Activated CD8-positive, alpha-beta memory T cell treated with anti-CD3 and anti-CD28 coated beads, Interleukin-2, amount 50 U/mL, for 1 hour (primary cell): ENCODE data around the gene KDM1B.

ENCODE experiments used
- DNase-seq: peaks from one replicate; pipeline ENCODE4 v3.0.0-alpha.2; 2020; ENCODE audit errors: extremely low read depth

KDM1B gene

DNA sequence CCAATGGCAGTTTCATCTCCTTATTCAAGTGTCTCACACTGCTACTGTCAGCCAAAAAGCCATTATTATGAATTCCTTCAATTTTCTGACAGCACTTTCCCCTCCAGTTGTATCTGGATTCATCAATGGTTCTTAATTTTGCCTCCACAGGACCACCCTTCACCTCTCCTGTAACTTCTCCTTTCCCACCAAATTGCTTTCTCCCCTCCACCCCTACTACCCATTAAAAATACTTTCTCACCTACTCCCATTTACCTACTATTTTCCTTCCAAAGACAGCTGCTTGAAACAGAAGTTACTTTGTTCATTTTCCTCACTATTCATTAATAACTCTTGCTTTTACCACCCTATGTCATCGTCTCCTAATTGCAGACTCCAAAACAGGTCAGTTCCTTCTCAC, 79.3 kb downstream of the KDM1B start:
- no peak for DNase-seq

DNA sequence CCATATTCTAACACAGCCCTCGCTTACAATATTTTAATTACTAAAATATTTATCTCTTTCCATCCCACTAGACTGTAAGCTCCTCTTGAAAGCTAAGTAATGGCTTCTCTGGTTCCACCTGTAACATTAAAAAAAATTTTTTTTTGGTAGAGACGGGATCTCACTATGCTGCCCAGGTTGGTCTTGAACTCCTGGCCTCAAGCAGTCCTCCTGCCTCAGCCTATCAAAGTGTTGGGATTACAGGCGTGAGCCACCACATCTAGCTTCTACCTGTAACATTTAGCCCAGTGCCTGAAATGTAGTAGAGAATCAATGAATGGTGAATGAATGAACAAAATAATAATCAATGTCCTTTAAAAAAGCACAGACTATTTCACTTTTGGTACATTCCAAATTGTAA, 80.3 kb downstream of the KDM1B start:
- DNase-seq: no peak

DNA sequence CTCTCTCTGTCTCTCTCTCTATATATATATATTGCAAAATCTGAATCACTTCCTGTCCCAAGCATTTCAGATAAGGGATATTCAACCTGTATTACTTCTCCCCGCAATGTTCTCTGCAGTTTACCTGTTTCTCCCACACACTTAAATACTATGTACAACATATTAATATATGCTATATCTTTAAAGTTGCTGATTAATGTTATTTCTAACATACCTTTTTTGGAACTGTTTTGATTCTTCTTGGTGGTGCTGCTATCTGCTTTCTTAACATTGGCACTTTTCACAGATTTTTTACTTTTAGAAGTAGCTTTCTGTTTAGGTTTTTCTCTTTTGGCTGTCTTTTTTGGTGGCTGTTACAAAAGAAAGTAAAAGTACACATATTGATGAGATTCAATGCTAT, 81.9 kb downstream of the KDM1B start:
- DNase-seq: no peak

DNA sequence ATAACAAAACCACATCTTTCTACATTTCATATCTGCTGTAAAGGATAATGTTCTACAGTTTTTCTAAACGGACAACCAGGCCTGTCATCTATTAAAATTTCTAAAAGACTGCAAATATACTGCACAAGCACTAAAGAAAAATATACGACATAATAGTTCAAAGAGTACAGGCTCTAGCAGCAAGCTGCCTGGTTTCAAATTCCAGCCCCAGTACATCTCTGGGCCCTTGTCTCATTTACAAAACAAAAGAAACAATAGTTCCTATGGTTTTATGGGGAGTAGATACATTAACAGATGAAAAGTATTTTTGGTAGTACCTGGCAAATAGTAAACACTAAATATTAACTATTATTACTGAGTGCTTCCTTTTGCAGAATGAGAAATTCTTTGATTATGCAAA, 85.0 kb downstream of the KDM1B start:
- DNase-seq: no peak

DNA sequence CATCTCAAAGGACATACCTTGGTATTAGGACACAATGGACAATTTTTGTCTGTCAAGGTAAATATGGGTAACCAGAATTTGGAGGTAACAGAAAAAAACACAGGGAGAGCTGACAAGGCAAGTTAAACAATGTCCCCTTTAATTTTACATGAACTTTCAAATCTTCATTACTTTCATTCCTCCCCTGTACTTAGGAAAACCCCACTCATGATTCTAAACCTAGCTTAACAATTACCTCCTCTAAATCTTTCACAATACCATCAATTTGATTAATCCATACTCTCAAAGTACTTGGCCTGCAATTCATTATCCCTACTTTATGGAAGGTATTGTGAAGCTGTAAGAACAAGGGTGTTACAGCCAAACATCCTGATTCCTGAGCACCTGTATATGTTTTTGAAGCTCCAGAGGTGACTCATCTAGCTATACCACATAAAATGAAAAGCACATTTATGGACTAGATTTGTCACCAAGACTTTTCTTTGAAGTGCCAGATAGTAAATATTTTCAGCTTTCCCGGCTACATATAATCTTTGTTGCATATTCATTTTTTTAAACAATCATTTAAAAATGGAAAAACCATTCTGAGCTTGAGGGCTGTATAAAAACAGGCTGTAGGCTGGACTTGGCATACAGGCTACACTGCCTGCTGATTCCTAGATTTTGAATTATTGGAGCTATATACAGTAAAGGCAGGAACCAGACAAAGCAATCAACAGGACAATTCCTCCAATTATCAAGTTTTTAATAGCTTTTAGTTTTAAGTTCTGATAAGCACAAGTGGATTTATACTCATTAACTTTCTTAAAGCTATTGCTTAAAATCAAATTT, 86.2 kb downstream of the KDM1B start:
- DNase-seq: no peak

DNA sequence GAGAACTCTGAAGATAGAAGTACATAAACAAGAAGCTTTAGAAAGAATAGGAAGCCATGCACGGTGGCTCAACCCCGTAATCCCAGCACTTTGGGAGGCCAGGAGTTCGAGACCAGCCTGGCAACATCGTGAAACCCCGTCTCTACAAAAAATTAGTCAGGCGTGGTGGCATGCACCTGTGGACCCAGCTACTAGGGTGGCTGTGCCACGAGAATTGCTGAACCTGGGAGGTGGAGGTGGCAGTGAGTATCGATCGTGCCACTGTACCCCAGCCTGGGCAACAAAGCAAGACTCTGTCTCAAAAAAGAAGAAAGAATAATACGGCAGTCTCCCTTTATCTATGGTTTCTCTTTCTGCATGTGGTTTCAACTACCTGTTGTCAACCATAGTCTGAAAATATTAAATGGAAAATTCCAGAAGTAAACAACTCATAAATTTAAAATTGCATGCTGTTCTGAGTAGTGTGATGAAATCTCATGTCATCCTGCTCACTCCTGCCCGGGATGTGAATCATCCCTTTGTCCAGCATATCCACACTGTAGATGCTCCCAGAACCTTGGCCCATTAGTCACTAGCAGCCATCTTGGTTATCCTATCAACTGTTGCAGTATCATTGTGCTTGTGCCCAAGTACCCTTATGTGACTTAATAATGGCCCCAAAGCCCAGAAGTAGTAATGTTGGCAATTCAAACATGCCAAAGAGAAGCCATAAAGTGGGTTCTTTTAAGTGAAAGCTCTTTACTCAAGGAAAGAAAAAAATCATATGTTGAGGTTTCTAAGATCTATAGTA, 87.0 kb downstream of the KDM1B start:
- no peak for DNase-seq

DNA sequence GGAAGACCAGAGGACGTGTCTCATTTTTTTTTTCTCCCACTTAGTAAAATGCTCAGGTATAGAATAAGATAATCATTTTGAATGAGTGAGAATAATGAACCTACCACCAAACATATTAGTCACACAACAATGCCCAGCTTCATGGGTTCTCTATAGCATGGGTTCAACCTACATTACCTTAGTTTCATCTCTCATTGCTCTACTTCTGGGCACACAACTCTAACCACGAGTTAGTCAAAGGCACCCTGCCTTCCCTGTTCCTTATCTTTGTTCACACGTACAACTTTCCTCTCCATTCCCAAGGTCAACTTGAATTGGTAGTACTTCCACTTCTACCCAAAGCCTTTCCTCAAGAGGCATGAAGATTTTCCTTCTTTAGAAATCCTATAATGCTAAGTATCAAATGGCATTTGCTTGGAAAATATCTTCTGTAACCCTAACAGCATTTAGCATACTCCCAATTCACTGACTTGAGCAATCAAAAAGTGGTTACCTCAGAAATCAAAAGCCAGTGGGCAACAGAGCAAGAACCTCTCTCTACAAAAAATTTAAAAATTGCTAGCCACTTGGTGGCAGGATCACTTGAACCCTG, 88.2 kb downstream of the KDM1B start:
- DNase-seq: no peak

DNA sequence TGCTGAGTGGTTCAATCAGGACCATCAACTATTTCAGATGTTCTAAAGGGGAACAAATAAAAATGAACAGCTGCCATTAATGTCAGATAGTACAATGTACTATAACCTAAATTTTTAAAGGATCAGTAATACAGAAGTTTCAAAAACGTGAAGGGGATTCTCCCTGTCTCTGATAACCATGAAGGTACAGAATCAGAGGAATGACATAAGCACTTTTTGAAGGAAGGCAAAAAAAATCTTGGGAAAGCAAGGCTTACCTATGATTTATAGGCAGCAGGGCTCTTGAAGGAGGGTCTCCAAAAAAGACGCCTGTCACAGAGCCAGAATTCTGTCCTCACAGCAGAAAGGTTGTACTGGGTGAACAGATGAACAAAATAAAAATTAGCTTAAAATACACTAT, 89.0 kb downstream of the KDM1B start:
- DNase-seq: no peak

DNA sequence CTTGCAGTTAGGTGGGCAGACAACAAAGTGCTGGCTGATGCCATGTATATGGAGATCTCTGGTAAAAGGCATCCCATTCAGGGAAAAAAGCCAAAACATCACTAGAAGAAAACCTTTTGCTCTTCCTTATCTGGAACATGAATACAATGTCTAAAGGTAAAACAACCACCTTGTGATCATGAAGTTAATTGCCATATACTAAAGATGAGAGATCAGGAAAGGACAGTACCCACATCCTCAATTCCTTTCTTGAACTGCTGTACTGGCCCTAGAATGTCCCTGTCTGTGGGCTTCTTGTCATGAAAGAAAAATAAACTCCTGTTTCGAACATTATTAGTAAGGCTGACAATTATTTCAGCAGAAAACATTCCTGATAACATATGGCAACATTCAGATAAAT, 89.9 kb downstream of the KDM1B start:
- DNase-seq: no peak

DNA sequence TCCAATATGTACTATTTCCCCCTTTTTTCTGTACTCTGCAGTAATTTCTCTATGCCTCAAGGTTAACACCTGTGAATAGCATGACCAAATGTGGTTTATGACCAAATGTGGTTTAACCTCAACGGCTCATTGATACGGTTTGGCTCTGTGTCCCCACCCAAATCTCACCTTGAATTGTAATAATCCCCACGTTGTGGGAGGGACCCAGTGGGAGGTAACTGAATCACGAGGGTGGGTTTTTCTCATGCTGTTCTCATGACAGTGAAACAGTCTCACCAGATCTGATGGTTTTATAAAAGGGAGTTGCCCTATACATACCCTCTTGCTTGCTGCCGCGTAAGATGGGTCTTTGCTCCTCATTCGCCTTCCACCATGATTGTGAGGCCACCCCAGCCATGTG, 90.4 kb downstream of the KDM1B start:
- no peak for DNase-seq

DNA sequence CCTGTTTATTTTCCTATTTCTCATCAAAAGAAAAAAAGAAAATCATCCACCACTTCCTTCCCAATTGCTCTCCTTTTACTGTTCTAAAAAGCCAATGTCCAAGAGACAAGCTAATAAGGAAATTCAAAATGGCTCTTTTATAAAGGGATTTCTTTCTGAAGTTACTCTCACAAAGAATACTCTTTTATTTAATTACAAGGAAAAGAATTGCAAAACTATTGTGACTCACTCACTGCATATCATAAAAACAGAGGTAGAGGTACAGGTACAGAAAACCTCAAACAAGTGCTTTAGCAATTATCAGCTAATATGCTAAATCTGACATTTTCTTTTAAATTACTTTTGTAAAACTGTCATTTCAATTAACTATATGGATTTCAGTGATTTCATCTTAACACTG, 91.0 kb downstream of the KDM1B start:
- no peak for DNase-seq

DNA sequence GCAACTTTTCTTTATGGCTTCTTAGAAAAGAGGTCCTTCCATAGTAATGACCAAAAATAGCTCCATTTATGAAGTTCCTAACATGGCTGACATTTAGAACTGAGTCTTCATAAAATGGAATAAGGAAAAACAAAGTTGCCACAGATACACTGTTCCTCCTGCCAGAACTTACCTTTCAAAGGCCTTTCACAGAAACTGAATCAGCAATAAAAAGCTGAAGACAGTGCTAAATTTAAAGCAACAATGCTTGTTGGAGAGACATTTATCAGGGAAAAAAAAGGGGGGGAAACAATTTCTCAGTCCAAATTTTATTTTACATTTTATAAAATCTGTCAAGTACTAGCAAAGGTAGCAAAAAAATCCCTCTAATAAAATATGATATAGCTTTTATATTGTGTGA, 91.8 kb downstream of the KDM1B start:
- no peak for DNase-seq

DNA sequence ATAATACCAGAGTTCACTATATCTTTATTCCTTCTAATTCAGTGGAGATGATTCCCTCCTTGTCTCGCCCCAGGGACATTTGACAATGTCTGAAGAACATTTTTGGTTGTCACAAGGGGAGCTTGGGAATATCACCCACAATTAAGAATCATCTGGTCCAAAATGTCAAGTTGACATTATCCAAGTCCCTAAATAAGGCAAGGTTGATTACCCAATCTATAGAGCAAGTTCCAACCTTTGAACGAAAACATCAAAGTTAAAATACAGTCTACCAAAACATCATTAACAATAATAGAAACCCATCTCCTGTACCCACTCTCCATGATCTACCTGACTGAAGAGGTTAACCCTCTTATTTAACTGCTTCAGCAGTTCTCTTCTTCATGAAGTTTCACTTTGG, 93.5 kb downstream of the KDM1B start:
- no peak for DNase-seq

DNA sequence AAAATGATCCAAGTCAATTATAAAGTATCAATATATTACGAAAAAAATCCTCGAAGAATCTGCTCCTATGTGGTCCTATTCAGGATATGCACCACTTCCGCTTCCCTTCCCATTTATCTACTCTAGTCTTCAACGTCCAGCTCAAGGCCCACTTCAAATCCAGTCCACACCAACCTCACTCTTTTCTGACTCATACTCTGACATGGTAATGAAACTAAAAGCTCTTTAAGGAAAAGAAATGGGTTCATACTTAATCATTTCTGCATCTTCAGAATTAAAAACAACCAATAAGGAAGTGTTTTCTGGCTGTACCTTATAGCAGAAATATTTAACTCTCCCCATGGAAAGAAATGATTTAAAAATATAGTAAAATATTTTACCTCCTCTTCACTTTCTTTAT, 94.0 kb downstream of the KDM1B start:
- no peak for DNase-seq

DNA sequence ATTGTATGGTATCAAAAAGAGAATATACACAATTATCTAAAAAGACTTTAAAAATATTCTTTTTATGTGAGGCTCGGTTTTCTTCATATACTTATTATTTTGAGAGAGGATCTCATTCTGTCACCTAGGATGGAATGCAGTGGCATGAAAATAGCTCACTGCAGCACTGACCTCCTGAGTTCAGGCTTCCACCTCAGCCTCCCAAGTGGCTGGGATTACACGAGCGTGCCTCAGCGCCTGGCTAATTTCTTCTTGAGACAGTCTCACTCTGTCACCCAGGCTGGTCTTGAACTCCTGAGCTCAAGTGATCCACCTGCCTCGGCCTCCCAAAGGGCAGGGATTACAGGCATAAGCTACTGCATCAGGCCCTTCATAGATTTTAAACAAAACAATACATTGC, 98.4 kb downstream of the KDM1B start:
- no peak for DNase-seq

DNA sequence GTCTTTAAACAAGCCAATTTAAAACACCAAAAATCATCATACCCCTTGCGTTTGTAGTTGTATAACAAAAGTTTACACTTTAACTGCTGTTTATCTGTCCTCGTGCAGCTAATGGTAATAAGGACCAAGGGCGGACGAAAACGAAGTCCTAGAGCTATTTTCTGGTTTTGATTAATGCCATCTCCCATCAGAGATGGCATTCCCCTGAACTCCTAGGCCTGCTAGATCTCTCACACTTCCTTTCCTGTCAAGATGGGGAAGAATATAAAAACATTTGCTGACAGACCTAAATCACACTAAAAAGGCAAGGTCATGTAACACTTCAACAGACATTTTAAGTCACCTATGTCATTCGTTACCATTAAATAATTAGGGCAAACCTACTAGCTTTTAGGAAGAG, 99.6 kb downstream of the KDM1B start:
- no peak for DNase-seq

DNA sequence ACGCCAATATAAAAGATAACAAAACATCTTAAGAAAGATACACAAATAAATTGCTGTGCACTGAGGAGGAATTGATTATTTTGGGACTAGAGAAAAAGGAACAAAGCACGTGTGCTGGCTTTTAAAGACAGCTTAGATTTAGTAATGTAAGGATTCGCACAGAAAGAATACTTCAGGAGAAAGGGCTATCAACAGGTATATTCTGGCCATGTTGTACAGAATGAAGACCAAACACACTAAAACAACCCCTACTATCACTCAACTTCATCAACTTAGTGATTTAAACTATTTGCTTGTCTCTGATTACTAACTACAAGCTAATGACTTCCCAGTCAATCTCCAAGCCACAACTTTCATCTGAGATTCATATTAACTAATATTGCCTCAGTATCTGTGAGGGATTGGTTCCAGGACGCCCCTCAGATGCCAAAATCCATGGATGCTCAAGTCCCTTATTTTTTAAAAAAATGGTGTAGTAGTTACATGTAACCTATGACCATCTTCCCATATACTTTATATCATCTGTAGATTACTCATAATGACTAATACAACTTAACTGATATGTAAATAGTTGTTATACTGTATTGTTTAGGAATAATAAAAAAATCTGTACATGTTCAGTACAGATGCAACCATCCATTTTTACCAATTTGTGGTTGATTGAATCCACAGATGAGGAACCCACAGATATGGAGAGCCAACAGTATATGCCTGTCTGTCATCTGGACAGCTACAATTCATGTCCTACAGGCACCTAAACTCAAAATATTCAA, 104.6 kb downstream of the KDM1B start:
- DNase-seq: no peak

DNA sequence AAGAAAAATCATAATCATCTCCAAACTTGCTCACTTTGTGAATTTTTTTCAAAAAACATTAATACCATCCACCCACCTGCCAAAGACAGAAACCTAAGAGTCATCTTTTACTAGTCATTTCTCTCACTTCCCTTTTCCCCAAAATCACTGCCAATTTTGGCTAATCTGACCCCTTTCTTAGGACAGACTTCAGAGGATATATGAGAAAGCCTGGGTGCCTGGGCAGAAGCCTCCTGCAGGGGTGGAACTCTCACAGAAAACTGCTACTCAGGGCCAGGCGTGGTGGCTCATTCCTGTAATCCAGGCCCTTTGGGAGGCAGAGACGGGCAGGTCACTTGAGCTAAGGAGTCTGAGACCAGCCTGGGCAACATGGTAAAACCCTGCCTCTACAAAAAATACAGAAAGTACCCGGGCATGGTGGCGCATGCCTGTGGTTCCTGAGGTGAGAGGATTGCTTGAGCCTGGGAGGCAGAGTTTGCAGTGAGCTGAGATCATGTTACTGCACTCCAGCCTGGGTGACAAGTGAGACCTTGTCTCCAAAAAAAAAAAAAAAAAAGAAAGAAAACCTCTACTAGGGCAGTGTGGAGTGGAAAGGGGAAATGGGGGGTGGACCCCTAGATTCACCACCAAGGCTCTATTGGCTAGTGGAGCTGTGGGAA, 105.4 kb downstream of the KDM1B start:
- DNase-seq: no peak

DNA sequence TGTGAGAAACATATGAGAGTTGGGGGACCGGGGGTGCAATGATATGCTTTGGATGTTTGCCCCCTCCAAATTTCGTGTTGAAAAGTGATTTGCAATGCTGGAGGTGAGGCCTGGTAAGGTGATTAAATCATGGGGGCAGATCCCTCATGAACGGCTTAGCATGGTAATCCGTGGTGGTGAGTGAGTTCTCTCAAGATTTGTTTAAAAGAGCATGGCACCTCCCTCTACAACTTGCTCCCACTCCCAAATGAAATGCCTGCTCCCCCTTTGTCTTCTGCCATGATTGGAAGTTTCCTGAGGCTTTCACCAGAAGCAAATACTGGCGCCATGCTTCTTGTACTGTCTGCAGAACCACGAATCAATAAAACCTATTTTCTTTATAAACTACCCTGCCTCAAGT, 106.7 kb downstream of the KDM1B start:
- no peak for DNase-seq

DNA sequence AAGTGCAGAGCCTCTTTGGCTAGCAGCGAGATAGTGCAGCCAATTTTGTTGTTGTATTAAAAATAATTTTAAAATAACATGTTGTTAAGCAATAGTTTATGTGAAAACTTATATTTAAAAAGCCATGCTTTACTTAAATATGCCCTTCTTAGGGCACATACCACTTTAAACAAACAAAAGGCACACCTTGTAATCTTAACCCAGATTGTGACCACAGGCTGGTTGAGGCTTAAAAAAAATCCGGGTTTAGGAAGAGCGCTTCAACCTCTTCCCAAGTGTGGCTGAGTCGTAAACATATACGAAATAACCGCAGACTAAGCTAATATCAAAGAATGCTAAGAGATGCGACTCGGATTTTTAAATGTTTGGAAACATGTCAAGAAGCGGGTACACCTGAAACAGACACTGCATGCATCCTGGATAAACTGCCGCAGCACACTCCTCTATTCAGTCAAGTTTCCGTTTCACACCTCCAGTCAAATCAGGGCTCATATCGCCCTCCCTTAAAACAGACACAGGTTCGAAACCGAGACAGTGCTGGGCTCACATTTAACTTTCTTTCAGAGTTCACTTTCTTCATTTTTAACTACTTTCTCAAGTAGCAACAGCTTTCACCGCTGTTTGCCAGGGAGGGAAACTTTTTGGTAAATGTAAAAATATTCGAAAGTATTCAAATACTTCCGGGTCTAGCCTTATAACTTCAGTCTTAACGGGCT, 107.6 kb downstream of the KDM1B start:
- DNase-seq: no peak
